ENCODE measurements around the gene PPM1M. TPM values are rescaled to one million over a fixed set of nuclear protein-coding genes. Genes with fewer than 3 reads are reported as not detected.

PPM1M gene
- total RNA-seq, 1 experiment from 2014 or later, result 6.7 TPM

DNA sequence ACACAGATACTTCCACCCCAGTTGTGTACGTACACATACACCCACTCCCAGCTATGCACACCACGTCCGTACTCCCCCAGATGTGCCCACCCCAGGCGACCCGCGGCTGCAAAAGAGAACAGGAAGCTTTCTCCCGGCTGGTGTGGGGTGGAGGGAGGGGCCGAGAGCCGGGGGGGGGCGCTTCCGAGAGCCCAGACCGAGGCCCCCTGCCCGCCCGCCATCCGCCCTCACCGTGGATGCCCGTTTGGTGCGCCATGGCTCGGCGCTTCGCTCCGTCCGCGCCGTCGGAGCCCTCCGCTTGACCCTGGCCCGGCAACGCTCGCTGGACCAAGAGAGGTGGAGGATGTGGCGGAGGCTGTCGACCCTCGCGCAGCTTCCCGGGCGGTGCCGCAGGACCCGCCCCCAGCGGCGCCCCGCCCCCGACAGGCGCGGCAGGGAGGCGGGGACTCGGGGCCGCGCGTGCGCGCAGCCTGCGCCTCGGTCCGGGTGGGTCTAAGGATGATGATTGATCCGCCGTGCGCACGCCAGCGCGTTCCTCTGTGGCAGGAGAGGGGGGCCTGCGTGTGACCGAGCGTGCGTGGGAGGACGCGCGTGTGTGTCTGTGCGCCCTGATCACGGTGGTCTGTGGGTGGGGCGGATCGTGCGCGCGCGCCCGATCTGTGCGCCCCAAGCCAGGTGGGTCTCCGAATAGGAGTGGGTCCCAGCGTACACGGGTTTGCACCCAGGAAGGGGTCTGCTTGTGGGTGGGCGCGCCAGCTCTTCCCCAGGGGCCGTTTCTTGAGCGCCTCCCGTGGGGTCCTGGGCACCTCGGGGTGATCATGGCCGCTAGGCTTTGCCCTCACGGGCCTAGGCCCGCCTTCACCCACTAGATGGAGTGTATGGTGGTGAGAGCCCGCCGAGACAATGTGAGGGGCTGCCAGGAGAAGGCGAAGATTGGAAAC, 6.5 kb upstream of the PPM1M start, which contains the start of gene TWF2:
TWF2 (minus strand) TSS at position 398 of the 941 bp plus-strand sequence; CDS start at position 256, 142 bp downstream.
- Mint-ChIP-seq H3K27me3 (ENCODE audit: insufficient read depth, unreplicated experiment) (no peaks in the 10 kb centered on the region), H3K9me3 (ENCODE audit: unreplicated experiment) (no peaks in the 10 kb centered on the region), H3K36me3 (ENCODE audit: insufficient read depth, unreplicated experiment) (no peaks in the 10 kb centered on the region), H3K4me3 (ENCODE audit: unreplicated experiment) (peak within 1 kb of the TSS; percentile 83), H3K27ac (ENCODE audit: unreplicated experiment) (peak within 1 kb of the TSS; percentile 91), H3K4me1 (ENCODE audit: low read depth, unreplicated experiment) (peaks cover 8% of the 10 kb centered on the region)
- DNase-seq, result peak; percentile 68 to 88
- H3K9me3 ChIP-seq, result no peaks in the 10 kb centered on the region
- H3K36me3 ChIP-seq (ENCODE audit: control insufficient read depth, insufficient read depth, low read length), result no peaks in the 10 kb centered on the region; the same call in 1 of the 2 replicates
- intact Hi-C loops (cut with micrococcal nuclease; ENCODE audit: unreplicated experiment), result loop anchor here (2.0 kb wide), 2 partner anchors 50 to 100 kb away; no protein-coding TSS in a partner anchor
- H3K4me3 ChIP-seq (ENCODE audit: low read depth, low read length), result peak within 1 kb of the TSS; percentile 100
- peaks cover 18% of the 10 kb centered on the region; the same call in 1 of the 2 replicates for H3K4me1 ChIP-seq
- no peaks in the 10 kb centered on the region for H3K27me3 ChIP-seq (replicated peaks; ENCODE audit: control insufficient read depth, insufficient read depth, low read length)
- TSS peak; percentile 82 for BruUV-seq (replicated peaks)
- POLR2A ChIA-PET, result interaction anchor here (0.5 to 1.0 kb wide), 3 partner anchors 40 to 194 kb away, joined by 4 to 6 read pairs (median 5); partner anchors contain the start of gene WDR82
- CTCF ChIA-PET, result interaction anchor here (0.6 to 1.3 kb wide), 6 partner anchors 7 to 146 kb away, joined by 3 to 4 read pairs (median 3); partner anchors contain the start of genes PPM1M and WDR82
- TF ChIP-seq, protein P1, sequence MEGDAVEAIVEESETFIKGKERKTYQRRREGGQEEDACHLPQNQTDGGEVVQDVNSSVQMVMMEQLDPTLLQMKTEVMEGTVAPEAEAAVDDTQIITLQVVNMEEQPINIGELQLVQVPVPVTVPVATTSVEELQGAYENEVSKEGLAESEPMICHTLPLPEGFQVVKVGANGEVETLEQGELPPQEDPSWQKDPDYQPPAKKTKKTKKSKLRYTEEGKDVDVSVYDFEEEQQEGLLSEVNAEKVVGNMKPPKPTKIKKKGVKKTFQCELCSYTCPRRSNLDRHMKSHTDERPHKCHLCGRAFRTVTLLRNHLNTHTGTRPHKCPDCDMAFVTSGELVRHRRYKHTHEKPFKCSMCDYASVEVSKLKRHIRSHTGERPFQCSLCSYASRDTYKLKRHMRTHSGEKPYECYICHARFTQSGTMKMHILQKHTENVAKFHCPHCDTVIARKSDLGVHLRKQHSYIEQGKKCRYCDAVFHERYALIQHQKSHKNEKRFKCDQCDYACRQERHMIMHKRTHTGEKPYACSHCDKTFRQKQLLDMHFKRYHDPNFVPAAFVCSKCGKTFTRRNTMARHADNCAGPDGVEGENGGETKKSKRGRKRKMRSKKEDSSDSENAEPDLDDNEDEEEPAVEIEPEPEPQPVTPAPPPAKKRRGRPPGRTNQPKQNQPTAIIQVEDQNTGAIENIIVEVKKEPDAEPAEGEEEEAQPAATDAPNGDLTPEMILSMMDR (IDR thresholded peaks at IDR 0.05; ENCODE audit: insufficient read depth in 1 of 2, low read depth in 1 of 2, low read length in 1 of 2, severe bottlenecking in 1 of 2, unreplicated experiment in 1 of 2), result peak in 1 of 2 experiments; percentile 53

- peaks cover 4% of the 10 kb centered on the region for H3K36me3 Mint-ChIP-seq (ENCODE audit: insufficient read depth, unreplicated experiment)
- H3K4me1 Mint-ChIP-seq (ENCODE audit: low read depth, unreplicated experiment), result peaks cover 8% of the 10 kb centered on the region
- H3K27ac Mint-ChIP-seq (ENCODE audit: unreplicated experiment), result peak overlapping the region; percentile 91
- H3K27me3 ChIP-seq (replicated peaks; ENCODE audit: control insufficient read depth, insufficient read depth, low read length), result no peaks in the 10 kb centered on the region
- DNase-seq, result peak; percentile 50 to 51
- CTCF ChIA-PET, result interaction anchor here (0.9 to 1.3 kb wide), 4 partner anchors 20 to 99 kb away, joined by 3 to 6 read pairs (median 4); no protein-coding TSS in a partner anchor
- H3K9me3 Mint-ChIP-seq (ENCODE audit: unreplicated experiment), result no peaks in the 10 kb centered on the region
- TF ChIP-seq, protein P1 (IDR thresholded peaks at IDR 0.05; ENCODE audit: insufficient read depth in 1 of 2, low read depth in 1 of 2, low read length in 1 of 2, severe bottlenecking in 1 of 2, unreplicated experiment in 1 of 2), result no peak
- no peaks in the 10 kb centered on the region; the same call in 1 of the 2 replicates for H3K36me3 ChIP-seq (ENCODE audit: control insufficient read depth, insufficient read depth, low read length)
- intact Hi-C loops (cut with micrococcal nuclease; ENCODE audit: unreplicated experiment), result no loop called here
- H3K4me1 ChIP-seq, result peaks cover 27% of the 10 kb centered on the region
- no TSS peak for BruUV-seq (replicated peaks)
- H3K4me3 ChIP-seq (ENCODE audit: low read depth, low read length), result peak overlapping the region; percentile 100; the same call in 1 of the 2 replicates
- POLR2A ChIA-PET, result interaction anchor here (0.6 to 0.7 kb wide), 2 partner anchors 27 to 50 kb away, joined by 3 read pairs; no protein-coding TSS in a partner anchor
- H3K27me3 Mint-ChIP-seq (ENCODE audit: insufficient read depth, unreplicated experiment), result no peaks in the 10 kb centered on the region
- no peaks in the 10 kb centered on the region for H3K9me3 ChIP-seq
- H3K4me3 Mint-ChIP-seq (ENCODE audit: unreplicated experiment), result peak overlapping the region; percentile 83
These were observed 5.3 kb upstream of the PPM1M start for GRCh38 chr3:52240059-52240885.
